OCI-LY3 (cell line): Measurements from ENCODE around the gene UBE2L6.

Experiments used
- H2AFZ ChIP-seq: fragments of 200-600, 300-600 bp; shearing (Covaris generic); 2 replicates; pipeline ENCODE4 v1.6.0; 2014; ENCODE audit warnings: antibody characterized with exemption, low read depth, low read length
- H3K27ac ChIP-seq: fragments of 200-600, 300-600 bp; sonication (generic); 2 replicates; pipeline ENCODE4 v1.5.1; 2014; ENCODE audit warnings: mild to moderate bottlenecking, low read length, moderate library complexity, mixed read lengths
- H3K27me3 ChIP-seq: fragments of 200-600, 300-600 bp; sonication (generic); 2 replicates; pipeline ENCODE4 v1.6.1; 2014; ENCODE audit warnings: low read depth, low read length, mixed read lengths
- H3K36me3 ChIP-seq: fragments of 200-600, 300-600 bp; sonication (generic); replicated peaks from 2 replicates; pipeline ENCODE3; 2014; ENCODE audit warnings: low read depth, low read length, mixed read lengths
- H3K4me1 ChIP-seq: fragments of 300-600, 200-600 bp; sonication (generic); 2 replicates; pipeline ENCODE4 v1.6.1; 2014; ENCODE audit warnings: low read length, mixed read lengths
- H3K4me2 ChIP-seq: fragments of 200-600, 300-600 bp; sonication (generic); 2 replicates; pipeline ENCODE4 v1.6.1; 2014; ENCODE audit warnings: low read length, mixed read lengths
- H3K4me3 ChIP-seq: fragments of 300-600, 200-600 bp; sonication (generic); 2 replicates; pipeline ENCODE4 v1.5.1; 2014; ENCODE audit warnings: antibody characterized with exemption, mild to moderate bottlenecking, low read length, moderate library complexity
- H3K79me2 ChIP-seq: fragments of 300-600, 200-600 bp; shearing (Covaris generic); 2 replicates; pipeline ENCODE4 v1.6.1; 2014; ENCODE audit warnings: mild to moderate bottlenecking, low read length, mixed read lengths
- H3K9ac ChIP-seq: fragments of 300-600, 200-600 bp; shearing (Covaris generic); 2 replicates; pipeline ENCODE4 v1.6.0; 2014; ENCODE audit warnings: mild to moderate bottlenecking, low read length, moderate library complexity
- H3K9me3 ChIP-seq: fragments of 200-600, 300-600 bp; shearing (Covaris generic); 2 replicates; pipeline ENCODE4 v1.6.1; 2014; ENCODE audit warnings: low read length, mixed read lengths; ENCODE audit not compliant: insufficient read depth
- H4K20me1 ChIP-seq: fragments of 200-600, 300-600 bp; sonication (generic); 2 replicates; pipeline ENCODE4 v1.6.1; 2016; ENCODE audit warnings: low read length, mixed read lengths; ENCODE audit not compliant: insufficient read depth
- CTCF ChIP-seq: fragments of 200-600, 300-600 bp; sonication (generic); IDR thresholded peaks from 2 replicates; pipeline ENCODE4 v1.5.1; 2014; ENCODE audit warnings: antibody characterized with exemption, low read length, low read depth
- EZH2phosphoT487 ChIP-seq: fragments of 200-600 bp; shearing (Covaris generic); IDR thresholded peaks from 2 replicates; pipeline ENCODE4 v1.6.1; 2018; ENCODE audit warnings: antibody characterized with exemption, mixed run types, low read depth

UBE2L6 gene

GRCh38 chr11:57502376-57502775 lies 65.1 kb downstream of the UBE2L6 start:
- H3K27me3 ChIP-seq: no peaks in the 10 kb centered on the region
- TF ChIP-seq CTCF (no peak), EZH2phosphoT487 (no peak)
- H3K79me2 ChIP-seq: peaks cover 56% of the 10 kb centered on the region
- H3K4me3 ChIP-seq: no peak overlapping the region
- H2AFZ ChIP-seq: no peak overlapping the region
- no peaks in the 10 kb centered on the region for H3K9me3 ChIP-seq
- H3K4me1 ChIP-seq: no peaks in the 10 kb centered on the region
- H3K36me3 ChIP-seq: peaks cover 58% of the 10 kb centered on the region
- no peak overlapping the region for H3K27ac ChIP-seq
- peaks cover 23% of the 10 kb centered on the region for H4K20me1 ChIP-seq
- H3K9ac ChIP-seq: no peak overlapping the region
- no peak overlapping the region for H3K4me2 ChIP-seq

- Histone ChIP-seq H3K36me3 (peaks cover 62% of the 10 kb centered on the region), H3K9me3 (no peaks in the 10 kb centered on the region), H4K20me1 (peaks cover 23% of the 10 kb centered on the region), H3K4me3 (no peak overlapping the region), H3K27ac (no peak overlapping the region), H2AFZ (no peak overlapping the region), H3K27me3 (no peaks in the 10 kb centered on the region), H3K4me2 (no peak overlapping the region), H3K4me1 (no peaks in the 10 kb centered on the region), H3K9ac (no peak overlapping the region), H3K79me2 (peaks cover 54% of the 10 kb centered on the region)
- TF ChIP-seq EZH2phosphoT487 (no peak), CTCF (no peak)
These were observed 65.5 kb downstream of the UBE2L6 start for GRCh38 chr11:57501953-57502352.
